ENCODE measurements around the gene DTX1. TPM values are rescaled to one million over a fixed set of nuclear protein-coding genes. Genes with fewer than 3 reads are reported as not detected.

Gene DTX1
- polyA plus RNA-seq, 1 donor (not counting 4 experiments of a cell fraction or from before 2014, with no cell fraction given): not detected

DNA sequence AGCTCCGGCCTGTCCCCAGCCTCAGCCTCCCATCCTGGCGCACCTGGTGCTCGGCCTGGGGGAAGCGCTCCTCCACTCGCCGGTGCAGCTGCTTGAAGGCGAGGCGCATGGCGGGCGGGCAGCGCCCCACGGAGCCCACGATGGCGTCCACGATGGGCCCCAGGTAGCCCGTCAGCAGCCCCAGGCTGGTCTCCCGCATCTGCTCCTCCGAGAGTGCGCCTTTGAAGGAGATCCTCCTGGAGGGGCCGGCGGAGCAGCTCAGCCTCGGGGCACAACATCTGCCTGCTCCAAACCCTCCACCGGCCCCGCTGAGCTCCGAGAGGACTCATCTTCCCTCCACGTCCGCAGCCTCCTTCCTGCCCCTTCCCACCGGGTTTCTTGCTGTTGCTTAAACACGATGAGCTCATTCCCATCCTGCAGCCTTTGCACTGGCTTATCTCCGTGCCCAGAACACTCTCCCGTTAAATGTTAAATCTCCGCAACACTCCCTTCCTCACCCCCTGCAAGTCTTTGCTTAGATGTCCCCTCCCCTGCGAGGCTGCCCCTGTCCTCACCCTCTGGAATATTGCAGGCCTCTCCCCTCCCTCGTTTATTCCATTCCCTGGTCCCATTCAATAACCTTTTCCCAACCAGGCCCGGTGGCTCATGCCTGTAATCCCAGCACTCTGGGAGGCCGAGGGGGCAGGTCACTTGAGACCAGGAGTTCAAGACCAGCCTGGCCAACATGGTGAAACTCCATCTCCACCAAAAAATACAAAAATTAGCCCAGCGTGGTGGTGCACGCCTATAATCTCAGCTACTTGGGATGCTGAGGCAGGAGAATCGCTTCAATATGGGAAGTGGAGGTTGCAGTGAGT is 55.7 kb downstream of the DTX1 start:
- DNase-seq (ENCODE audit: low read depth, low spot score) (no peak), FAIRE-seq (no peak)
- Histone ChIP-seq H3K9me3 (ENCODE audit: control insufficient read depth, low read depth, low read length) (no peaks in the 10 kb centered on the region), H3K79me2 (ENCODE audit: control insufficient read depth, insufficient read depth, low read length) (no peaks in the 10 kb centered on the region), H3K4me1 (ENCODE audit: control insufficient read depth, extremely low read depth, insufficient read depth, low read length) (no peaks in the 10 kb centered on the region), H3K27me3 (ENCODE audit: control insufficient read depth, extremely low read depth, insufficient read depth, low read length) (peaks cover 17% of the 10 kb centered on the region), H3K9me1 (ENCODE audit: control insufficient read depth, extremely low read depth, insufficient read depth, low read length) (no peaks in the 10 kb centered on the region), H3K36me3 (ENCODE audit: control insufficient read depth in 2 of 2, extremely low read depth in 1 of 2, insufficient read depth in 2 of 2, low read length in 2 of 2) (no peaks in the 10 kb centered on the region), H3K4me3 (ENCODE audit: control insufficient read depth in 2 of 3, extremely low read depth in 1 of 3, insufficient read depth in 2 of 3, low read depth in 1 of 3, low read length in 3 of 3) (no peak overlapping the region), H3K9ac (ENCODE audit: control insufficient read depth, extremely low read depth, insufficient read depth, low read length) (no peak overlapping the region), H3K4me2 (ENCODE audit: control insufficient read depth, extremely low read depth, insufficient read depth, low read depth, low read length) (no peak overlapping the region), H3K27ac (ENCODE audit: control insufficient read depth, insufficient read depth, low read length) (no peak overlapping the region), H4K20me1 (ENCODE audit: control insufficient read depth, extremely low read depth, insufficient read depth, low read length) (no peaks in the 10 kb centered on the region), H2AFZ (ENCODE audit: control insufficient read depth, low read length) (no peak overlapping the region)
- dilution Hi-C loops (cut with MboI; ENCODE audit: extremely low pct_ligation_motif_present, low sequenced_read_pairs): no loop called here
- TF ChIP-seq, protein P1, sequence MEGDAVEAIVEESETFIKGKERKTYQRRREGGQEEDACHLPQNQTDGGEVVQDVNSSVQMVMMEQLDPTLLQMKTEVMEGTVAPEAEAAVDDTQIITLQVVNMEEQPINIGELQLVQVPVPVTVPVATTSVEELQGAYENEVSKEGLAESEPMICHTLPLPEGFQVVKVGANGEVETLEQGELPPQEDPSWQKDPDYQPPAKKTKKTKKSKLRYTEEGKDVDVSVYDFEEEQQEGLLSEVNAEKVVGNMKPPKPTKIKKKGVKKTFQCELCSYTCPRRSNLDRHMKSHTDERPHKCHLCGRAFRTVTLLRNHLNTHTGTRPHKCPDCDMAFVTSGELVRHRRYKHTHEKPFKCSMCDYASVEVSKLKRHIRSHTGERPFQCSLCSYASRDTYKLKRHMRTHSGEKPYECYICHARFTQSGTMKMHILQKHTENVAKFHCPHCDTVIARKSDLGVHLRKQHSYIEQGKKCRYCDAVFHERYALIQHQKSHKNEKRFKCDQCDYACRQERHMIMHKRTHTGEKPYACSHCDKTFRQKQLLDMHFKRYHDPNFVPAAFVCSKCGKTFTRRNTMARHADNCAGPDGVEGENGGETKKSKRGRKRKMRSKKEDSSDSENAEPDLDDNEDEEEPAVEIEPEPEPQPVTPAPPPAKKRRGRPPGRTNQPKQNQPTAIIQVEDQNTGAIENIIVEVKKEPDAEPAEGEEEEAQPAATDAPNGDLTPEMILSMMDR (optimal IDR thresholded peaks at IDR 0.05 in 1 of 3, IDR thresholded peaks at IDR 0.05 in 1 of 3, conservative IDR thresholded peaks at IDR 0.05 in 1 of 3; ENCODE audit: extremely low read depth in 1 of 3, insufficient read depth in 2 of 3, low read length in 3 of 3): no peak
- no peak for TF ChIP-seq EZH2 (IDR thresholded peaks at IDR 0.05; ENCODE audit: low read length)

DNA sequence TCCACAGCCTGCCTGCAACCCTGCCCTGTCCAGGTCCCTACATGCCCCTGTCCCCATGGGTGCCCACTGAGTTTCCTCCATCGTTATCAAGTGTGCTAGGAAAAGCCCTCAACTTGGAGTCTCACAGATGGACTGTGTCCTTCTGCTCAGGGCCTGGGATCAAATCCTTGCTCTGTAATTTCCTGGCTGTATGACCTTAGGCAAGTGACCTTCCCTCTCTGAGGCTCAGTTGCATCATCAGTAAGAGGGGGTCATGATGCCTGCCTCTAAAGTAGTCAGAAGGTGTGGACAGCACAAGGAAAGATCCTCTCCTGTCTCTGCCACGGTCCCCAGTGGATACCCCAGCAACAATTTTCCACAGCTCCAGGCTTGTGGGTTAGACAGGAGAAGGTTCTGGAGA is 56.9 kb downstream of the DTX1 start:
- H3K79me2 ChIP-seq (ENCODE audit: control insufficient read depth, insufficient read depth, low read length): no peaks in the 10 kb centered on the region
- dilution Hi-C loops (cut with MboI; ENCODE audit: extremely low pct_ligation_motif_present, low sequenced_read_pairs): no loop called here

More for the DNA sequence above, 56.9 kb downstream of the DTX1 start:
- Histone ChIP-seq H3K9me1 (ENCODE audit: control insufficient read depth, extremely low read depth, insufficient read depth, low read length) (no peaks in the 10 kb centered on the region), H3K4me1 (ENCODE audit: control insufficient read depth, extremely low read depth, insufficient read depth, low read length) (no peaks in the 10 kb centered on the region), H3K4me3 (ENCODE audit: control insufficient read depth in 2 of 3, extremely low read depth in 1 of 3, insufficient read depth in 2 of 3, low read depth in 1 of 3, low read length in 3 of 3) (no peak overlapping the region), H2AFZ (ENCODE audit: control insufficient read depth, low read length) (no peak overlapping the region), H3K36me3 (ENCODE audit: control insufficient read depth in 2 of 2, extremely low read depth in 1 of 2, insufficient read depth in 2 of 2, low read length in 2 of 2) (no peaks in the 10 kb centered on the region), H3K27ac (ENCODE audit: control insufficient read depth, insufficient read depth, low read length) (no peak overlapping the region), H3K27me3 (ENCODE audit: control insufficient read depth, extremely low read depth, insufficient read depth, low read length) (peaks cover 17% of the 10 kb centered on the region), H3K4me2 (ENCODE audit: control insufficient read depth, extremely low read depth, insufficient read depth, low read depth, low read length) (no peak overlapping the region), H3K9ac (ENCODE audit: control insufficient read depth, extremely low read depth, insufficient read depth, low read length) (no peak overlapping the region), H3K9me3 (ENCODE audit: control insufficient read depth, low read depth, low read length) (no peaks in the 10 kb centered on the region), H4K20me1 (ENCODE audit: control insufficient read depth, extremely low read depth, insufficient read depth, low read length) (no peaks in the 10 kb centered on the region)
- DNase-seq (ENCODE audit: low read depth, low spot score): no peak
- no peak for TF ChIP-seq EZH2 (IDR thresholded peaks at IDR 0.05; ENCODE audit: low read length)
- TF ChIP-seq, protein P1 (optimal IDR thresholded peaks at IDR 0.05 in 1 of 3, IDR thresholded peaks at IDR 0.05 in 1 of 3, conservative IDR thresholded peaks at IDR 0.05 in 1 of 3; ENCODE audit: extremely low read depth in 1 of 3, insufficient read depth in 2 of 3, low read length in 3 of 3): no peak
- no peak for FAIRE-seq

Data from keratinocyte (primary cell).